ENCODE data around the gene GRK5. TPM values are rescaled to one million over a fixed set of nuclear protein-coding genes. Genes with fewer than 3 reads are reported as not detected.

Gene GRK5
- total and polyA plus RNA-seq, 5 donors from 2014 or later = 5.1 to 46.4 (median 14.5) TPM

DNA sequence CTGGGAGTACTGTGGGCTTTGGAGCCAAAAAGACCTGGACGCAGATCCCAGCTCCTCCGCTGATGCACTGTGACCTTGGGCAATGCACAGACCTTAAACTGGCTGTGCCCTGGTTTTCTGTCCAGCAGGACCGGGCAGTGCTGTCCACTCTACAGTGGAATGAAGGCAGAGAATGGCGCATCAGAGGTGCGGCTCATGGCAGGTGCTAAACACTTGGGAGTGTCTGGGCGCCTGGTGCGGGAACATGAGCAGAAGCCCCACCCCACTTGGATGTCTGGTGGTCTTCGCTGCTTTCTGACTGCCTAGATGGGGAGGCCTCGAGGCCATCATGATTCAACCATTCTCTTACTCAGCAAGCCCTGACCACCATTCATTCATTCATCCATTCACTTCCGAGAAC lies 153.7 kb downstream of the GRK5 start:
- DNase-seq = no peak
- no peak for ATAC-seq (ENCODE audit: low read depth in 2 of 2)
- peaks cover 4 to 6% of the 10 kb centered on the region in 2 experiments for H3K9me3 ChIP-seq (ENCODE audit: control insufficient read depth in 2 of 2, low read length in 2 of 2)
- H3K27me3 Mint-ChIP-seq = no peaks in the 10 kb centered on the region
- H3K27ac ChIP-seq (ENCODE audit: insufficient read depth, low read length, poor library complexity, severe bottlenecking) = no peak overlapping the region
- no peaks in the 10 kb centered on the region for H3K4me1 ChIP-seq (ENCODE audit: control insufficient read depth, insufficient read depth, low read length, poor library complexity, severe bottlenecking)
- peaks cover 21% of the 10 kb centered on the region for H3K36me3 Mint-ChIP-seq
- H3K27ac Mint-ChIP-seq = no peak overlapping the region
- H3K36me3 ChIP-seq (ENCODE audit: control insufficient read depth, insufficient read depth, low read length) = peaks cover 17% of the 10 kb centered on the region
- H3K4me1 Mint-ChIP-seq = peaks cover 6 to 29% (median 20%) of the 10 kb centered on the region in 4 donors
- H3K4me3 ChIP-seq (ENCODE audit: low read depth, low read length) = no peak overlapping the region
- H3K4me3 Mint-ChIP-seq = no peak overlapping the region
- no peaks in the 10 kb centered on the region for H3K27me3 ChIP-seq (ENCODE audit: control insufficient read depth, insufficient read depth, low read length)
- H3K9me3 Mint-ChIP-seq = peaks cover under 1 to 6% (median 3%) of the 10 kb centered on the region in 7 donors

DNA sequence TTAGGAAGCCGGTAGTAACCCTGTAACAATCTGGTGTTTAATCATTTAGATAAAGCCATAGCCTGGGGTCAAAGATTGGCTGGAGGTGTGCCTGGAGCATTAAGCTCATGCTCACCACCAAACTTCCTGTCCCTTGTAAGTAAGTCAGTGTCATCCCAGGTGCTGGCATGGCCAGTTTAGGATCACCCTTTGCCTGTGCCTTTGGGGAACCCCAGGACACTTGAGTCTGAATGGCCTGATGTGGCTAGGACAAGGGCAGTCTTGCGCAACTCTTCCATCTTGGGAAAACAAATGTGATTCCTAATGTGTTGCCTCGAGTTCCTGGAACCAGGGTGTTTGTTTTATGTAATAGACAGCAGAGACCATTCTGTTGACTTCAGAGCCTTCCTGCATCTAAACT lies 154.8 kb downstream of the GRK5 start:
- Mint-ChIP-seq H3K9me3 (peaks cover 0 to 2% (median 0%) of the 10 kb centered on the region in 7 donors), H3K4me3 (no peak overlapping the region), H3K4me1 (peaks cover 3 to 27% (median 15%) of the 10 kb centered on the region in 4 donors), H3K27me3 (no peaks in the 10 kb centered on the region), H3K36me3 (peaks cover 14% of the 10 kb centered on the region), H3K27ac (peak overlapping the region in 1 of 3 donors; percentile 60)
- Histone ChIP-seq H3K4me3 (ENCODE audit: low read depth, low read length) (no peak overlapping the region), H3K9me3 (ENCODE audit: control insufficient read depth in 2 of 2, low read length in 2 of 2) (no peaks in the 10 kb centered on the region), H3K4me1 (ENCODE audit: control insufficient read depth, insufficient read depth, low read length, poor library complexity, severe bottlenecking) (no peaks in the 10 kb centered on the region), H3K27me3 (ENCODE audit: control insufficient read depth, insufficient read depth, low read length) (no peaks in the 10 kb centered on the region), H3K27ac (ENCODE audit: insufficient read depth, low read length, poor library complexity, severe bottlenecking) (no peak overlapping the region), H3K36me3 (ENCODE audit: control insufficient read depth, insufficient read depth, low read length) (peaks cover 17% of the 10 kb centered on the region)
- DNase-seq (no peak), ATAC-seq (ENCODE audit: low read depth in 2 of 2) (no peak)

DNA sequence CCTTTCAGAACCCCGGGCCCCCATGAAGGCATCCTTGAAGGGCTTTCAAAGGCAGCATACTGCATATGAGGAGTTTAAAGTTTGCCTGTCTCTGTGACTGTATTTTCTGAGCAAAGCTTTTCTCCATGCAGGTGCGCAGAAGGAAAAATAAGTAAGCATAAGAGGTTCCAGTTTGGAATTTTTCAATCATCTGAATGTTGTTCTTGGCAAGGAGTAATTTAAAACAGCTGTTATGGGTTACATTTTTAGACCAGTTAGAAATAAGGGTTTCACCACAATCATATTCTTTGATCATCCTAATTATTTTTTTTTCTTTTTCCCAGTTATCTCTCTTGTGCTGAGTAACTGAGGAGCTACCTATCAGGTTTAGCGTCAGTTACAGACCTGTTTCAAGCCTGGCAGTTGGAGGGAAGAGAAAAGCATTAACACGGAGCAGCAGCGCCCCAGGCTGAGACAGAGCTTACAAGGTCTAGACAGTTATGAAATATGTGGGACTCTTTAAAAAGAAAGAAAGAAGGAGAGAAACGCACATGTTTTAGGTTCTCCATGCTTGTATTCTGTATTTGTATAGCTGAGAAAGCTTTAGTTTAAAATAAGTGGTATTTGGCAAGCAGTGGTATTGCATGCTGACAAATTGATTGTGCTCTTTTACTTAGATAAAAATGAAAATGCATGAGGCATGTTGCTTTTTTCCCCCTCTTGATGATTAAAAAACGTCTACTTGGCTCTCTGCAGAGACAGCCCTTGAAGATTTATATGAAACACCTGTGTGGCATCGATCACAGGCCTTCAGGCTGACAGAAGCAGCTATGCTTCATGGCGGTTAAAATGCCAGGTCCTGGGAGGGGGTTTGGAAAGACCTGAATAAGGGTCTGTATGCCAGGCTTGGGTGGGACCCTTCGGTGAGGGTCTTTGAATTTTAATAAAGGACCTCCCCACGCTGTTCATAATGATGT lies 157.6 kb downstream of the GRK5 start:
- Mint-ChIP-seq H3K27ac (peak overlapping the region in 1 of 3 donors; percentile 48), H3K9me3 (no peaks in the 10 kb centered on the region), H3K27me3 (no peaks in the 10 kb centered on the region), H3K36me3 (peaks cover 14% of the 10 kb centered on the region), H3K4me1 (peaks cover 4 to 26% (median 13%) of the 10 kb centered on the region in 4 donors), H3K4me3 (no peak overlapping the region)
- H3K36me3 ChIP-seq (ENCODE audit: control insufficient read depth, insufficient read depth, low read length) = peaks cover 15% of the 10 kb centered on the region
- H3K4me3 ChIP-seq (ENCODE audit: low read depth, low read length) = no peak overlapping the region
- no peaks in the 10 kb centered on the region for H3K27me3 ChIP-seq (ENCODE audit: control insufficient read depth, insufficient read depth, low read length)
- DNase-seq (no peak), ATAC-seq (ENCODE audit: low read depth in 2 of 2) (no peak)
- no peak overlapping the region for H3K27ac ChIP-seq (ENCODE audit: insufficient read depth, low read length, poor library complexity, severe bottlenecking)
- H3K4me1 ChIP-seq (ENCODE audit: control insufficient read depth, insufficient read depth, low read length, poor library complexity, severe bottlenecking) = no peaks in the 10 kb centered on the region
- no peaks in the 10 kb centered on the region for H3K9me3 ChIP-seq (ENCODE audit: control insufficient read depth in 2 of 2, low read length in 2 of 2)

DNA sequence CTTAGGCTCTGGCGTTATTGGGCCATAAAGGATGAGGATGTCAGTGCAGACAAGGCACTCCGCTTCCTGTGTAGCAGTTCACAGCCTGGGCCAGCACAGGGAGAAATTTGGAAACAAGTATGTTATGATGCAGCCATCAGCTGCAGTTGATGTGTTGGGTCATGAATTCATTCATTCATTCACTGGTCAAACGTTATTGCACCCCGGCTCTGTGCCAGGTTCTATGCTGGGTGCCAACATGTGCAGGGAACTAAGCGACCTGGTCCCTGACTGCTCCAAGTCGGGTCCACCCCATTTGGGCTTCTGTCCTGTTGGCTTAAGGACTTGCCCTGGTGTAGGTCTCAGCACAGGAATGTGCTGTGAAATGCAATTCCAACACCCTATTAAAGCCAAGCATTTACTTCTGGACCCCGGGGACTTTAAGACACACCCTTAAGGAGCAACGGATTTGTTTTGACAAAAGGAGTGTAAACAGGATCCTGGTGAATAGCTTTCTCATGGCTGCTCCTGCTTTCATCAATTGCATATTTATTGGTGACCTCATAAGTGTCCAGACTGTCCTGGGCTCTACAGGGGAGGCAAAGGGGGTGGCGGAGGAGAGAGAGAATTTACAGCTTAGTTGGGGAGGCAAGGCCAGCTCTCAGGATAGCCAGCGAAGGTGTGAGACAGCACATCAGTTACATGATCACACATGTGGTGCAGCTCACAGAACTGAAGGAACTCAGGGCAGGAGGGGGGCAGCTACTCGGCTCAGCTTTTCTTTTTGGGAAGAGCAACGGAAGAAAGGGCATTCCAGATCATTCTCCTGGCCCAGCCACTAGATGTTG lies 158.6 kb downstream of the GRK5 start:
- peaks cover 4 to 26% (median 12%) of the 10 kb centered on the region in 4 donors for H3K4me1 Mint-ChIP-seq
- no peaks in the 10 kb centered on the region for H3K9me3 ChIP-seq (ENCODE audit: control insufficient read depth in 2 of 2, low read length in 2 of 2)
- H3K27me3 ChIP-seq (ENCODE audit: control insufficient read depth, insufficient read depth, low read length) = no peaks in the 10 kb centered on the region
- H3K36me3 Mint-ChIP-seq = peaks cover 11% of the 10 kb centered on the region
- no peak overlapping the region for H3K4me3 ChIP-seq (ENCODE audit: low read depth, low read length)
- H3K27ac Mint-ChIP-seq = peak overlapping the region in 1 of 3 donors; percentile 29
- no peak overlapping the region for H3K27ac ChIP-seq (ENCODE audit: insufficient read depth, low read length, poor library complexity, severe bottlenecking)
- ATAC-seq (ENCODE audit: low read depth in 2 of 2) (no peak), DNase-seq (no peak)
- H3K9me3 Mint-ChIP-seq = no peaks in the 10 kb centered on the region
- H3K36me3 ChIP-seq (ENCODE audit: control insufficient read depth, insufficient read depth, low read length) = peaks cover 15% of the 10 kb centered on the region
- H3K4me1 ChIP-seq (ENCODE audit: control insufficient read depth, insufficient read depth, low read length, poor library complexity, severe bottlenecking) = no peaks in the 10 kb centered on the region
- no peak overlapping the region for H3K4me3 Mint-ChIP-seq
- no peaks in the 10 kb centered on the region for H3K27me3 Mint-ChIP-seq

GRCh38 chr10:119367841-119368549 lies 160.6 kb downstream of the GRK5 start:
- no peaks in the 10 kb centered on the region for H3K9me3 Mint-ChIP-seq
- no peaks in the 10 kb centered on the region for H3K27me3 Mint-ChIP-seq
- H3K4me1 Mint-ChIP-seq = peaks cover 6 to 22% (median 14%) of the 10 kb centered on the region in 4 donors
- H3K4me3 Mint-ChIP-seq = no peak overlapping the region
- ATAC-seq (ENCODE audit: low read depth in 2 of 2) (no peak), DNase-seq (no peak)
- Histone ChIP-seq H3K9me3 (ENCODE audit: control insufficient read depth in 2 of 2, low read length in 2 of 2) (no peaks in the 10 kb centered on the region), H3K27me3 (ENCODE audit: control insufficient read depth, insufficient read depth, low read length) (no peaks in the 10 kb centered on the region), H3K27ac (ENCODE audit: insufficient read depth, low read length, poor library complexity, severe bottlenecking) (no peak overlapping the region), H3K4me1 (ENCODE audit: control insufficient read depth, insufficient read depth, low read length, poor library complexity, severe bottlenecking) (no peaks in the 10 kb centered on the region), H3K4me3 (ENCODE audit: low read depth, low read length) (no peak overlapping the region), H3K36me3 (ENCODE audit: control insufficient read depth, insufficient read depth, low read length) (peaks cover 12% of the 10 kb centered on the region)
- no peak overlapping the region for H3K27ac Mint-ChIP-seq
- peaks cover 6% of the 10 kb centered on the region for H3K36me3 Mint-ChIP-seq

GRCh38 chr10:119368581-119368980 lies 161.2 kb downstream of the GRK5 start:
- no peaks in the 10 kb centered on the region for H3K4me1 ChIP-seq (ENCODE audit: control insufficient read depth, insufficient read depth, low read length, poor library complexity, severe bottlenecking)
- Mint-ChIP-seq H3K9me3 (no peaks in the 10 kb centered on the region), H3K4me1 (peaks cover 9 to 27% (median 14%) of the 10 kb centered on the region in 4 donors), H3K4me3 (no peak overlapping the region), H3K27me3 (no peaks in the 10 kb centered on the region), H3K36me3 (peaks cover 5% of the 10 kb centered on the region), H3K27ac (no peak overlapping the region)
- no peaks in the 10 kb centered on the region for H3K9me3 ChIP-seq (ENCODE audit: control insufficient read depth in 2 of 2, low read length in 2 of 2)
- peaks cover 7% of the 10 kb centered on the region for H3K36me3 ChIP-seq (ENCODE audit: control insufficient read depth, insufficient read depth, low read length)
- ATAC-seq (ENCODE audit: low read depth in 2 of 2) = no peak
- no peak overlapping the region for H3K27ac ChIP-seq (ENCODE audit: insufficient read depth, low read length, poor library complexity, severe bottlenecking)
- no peak overlapping the region for H3K4me3 ChIP-seq (ENCODE audit: low read depth, low read length)
- H3K27me3 ChIP-seq (ENCODE audit: control insufficient read depth, insufficient read depth, low read length) = no peaks in the 10 kb centered on the region
- no peak for DNase-seq

All from CD4-positive, CD25-positive, alpha-beta regulatory T cell (primary cell).